Trophoblast cell (in vitro differentiated cells and primary cell): ENCODE data around the gene TPD52L2.

Source experiments
- DNase-seq, 2 donors: peaks; one replicate each; pipeline ENCODE4 v3.0.0-alpha.2; 2016
- H2AFZ ChIP-seq: 2 replicates; pipeline ENCODE4 v1.6.1; 2013; ENCODE audit warnings: low read length, moderate library complexity, mild to moderate bottlenecking; ENCODE audit not compliant: insufficient read depth, poor library complexity
- H2AK5ac ChIP-seq: 2 replicates; pipeline ENCODE4 v1.6.1; 2013; ENCODE audit warnings: mild to moderate bottlenecking, low read length
- H2BK120ac ChIP-seq: 2 replicates; pipeline ENCODE4 v1.6.1; 2013; ENCODE audit warnings: low read length, mild to moderate bottlenecking, moderate library complexity; ENCODE audit not compliant: insufficient read depth, poor library complexity
- H2BK12ac ChIP-seq: 2 replicates; pipeline ENCODE4 v1.6.1; 2013; ENCODE audit warnings: mild to moderate bottlenecking, low read length, moderate library complexity
- H2BK5ac ChIP-seq: 2 replicates; pipeline ENCODE4 v1.6.1; 2013; ENCODE audit warnings: low read length, low read depth, moderate library complexity, mild to moderate bottlenecking; ENCODE audit not compliant: poor library complexity
- H3K14ac ChIP-seq: 2 replicates; pipeline ENCODE4 v1.6.1; 2013; ENCODE audit warnings: mild to moderate bottlenecking, low read length
- H3K18ac ChIP-seq: 2 replicates; pipeline ENCODE4 v1.6.1; 2013; ENCODE audit warnings: mild to moderate bottlenecking, low read length
- H3K23ac ChIP-seq: 2 replicates; pipeline ENCODE4 v1.6.1; 2013; ENCODE audit warnings: low read length
- H3K27ac ChIP-seq: 2 replicates; pipeline ENCODE4 v1.5.1; 2013; ENCODE audit warnings: low read depth, mild to moderate bottlenecking, inconsistent platforms, low read length, moderate library complexity
- H3K27me3 ChIP-seq: 2 replicates; pipeline ENCODE4 v1.6.1; 2013; ENCODE audit warnings: inconsistent platforms, mild to moderate bottlenecking, low read length, moderate library complexity; ENCODE audit not compliant: insufficient read depth
- H3K36me3 ChIP-seq, 2 experiments: 1 replicate in 1 of 2; 2 replicates in 1 of 2; pipeline ENCODE4 v1.6.1; 2013; ENCODE audit warnings: low read length in 2 of 2, mild to moderate bottlenecking in 2 of 2, moderate library complexity in 1 of 2; ENCODE audit not compliant: insufficient read depth in 2 of 2, control insufficient read depth in 1 of 2
- H3K4ac ChIP-seq: 2 replicates; pipeline ENCODE4 v1.6.1; 2013; ENCODE audit warnings: low read depth, mild to moderate bottlenecking, low read length, moderate library complexity
- H3K4me1 ChIP-seq, 2 experiments: 1 replicate in 1 of 2; 2 replicates in 1 of 2; pipeline ENCODE4 v1.6.1; 2013; ENCODE audit warnings: low read length in 2 of 2, mild to moderate bottlenecking in 2 of 2, moderate library complexity in 1 of 2; ENCODE audit not compliant: insufficient read depth in 2 of 2, control insufficient read depth in 1 of 2
- H3K4me2 ChIP-seq: 2 replicates; pipeline ENCODE4 v1.6.1; 2013; ENCODE audit warnings: inconsistent platforms, mild to moderate bottlenecking, low read length, moderate library complexity
- H3K4me3 ChIP-seq: 2 replicates; pipeline ENCODE4 v1.5.1; 2013; ENCODE audit warnings: mild to moderate bottlenecking, low read depth, low read length, inconsistent platforms
- H3K79me1 ChIP-seq: one replicate; pipeline ENCODE4 v1.6.1; 2013; ENCODE audit warnings: low read length
- H3K79me2 ChIP-seq: 2 replicates; pipeline ENCODE4 v1.6.1; 2013; ENCODE audit warnings: low read length, mild to moderate bottlenecking; ENCODE audit not compliant: control insufficient read depth, insufficient read depth, poor library complexity
- H3K9ac ChIP-seq: 2 replicates; pipeline ENCODE4 v1.6.1; 2013; ENCODE audit warnings: mild to moderate bottlenecking, low read length
- H3K9me3 ChIP-seq: 2 replicates; pipeline ENCODE4 v1.6.1; 2013; ENCODE audit warnings: low read depth, mild to moderate bottlenecking, control low read depth, inconsistent platforms, low read length; ENCODE audit not compliant: insufficient read depth
- H4K12ac ChIP-seq: 2 replicates; pipeline ENCODE4 v1.6.1; 2013; ENCODE audit warnings: low read depth, mild to moderate bottlenecking, low read length, moderate library complexity
- H4K8ac ChIP-seq: 2 replicates; pipeline ENCODE4 v1.6.1; 2013; ENCODE audit warnings: low read depth, mild to moderate bottlenecking, low read length, moderate library complexity
- H4K91ac ChIP-seq: one replicate; pipeline ENCODE4 v1.6.1; 2013; ENCODE audit warnings: low read depth, mild to moderate bottlenecking, low read length, moderate library complexity
- WGBS: extraction: QIAGEN DNeasy Blood & Tissue Kit; methylation state at CpG from one replicate; pipeline ENCODE4 v1.1.7; 2013; ENCODE audit warnings: missing lambda C conversion rate; ENCODE audit not compliant: insufficient read length, insufficient coverage; ENCODE audit errors: extremely low coverage; 5-methylcytosine and 5-hydroxymethylcytosine counted together

Gene TPD52L2

DNA sequence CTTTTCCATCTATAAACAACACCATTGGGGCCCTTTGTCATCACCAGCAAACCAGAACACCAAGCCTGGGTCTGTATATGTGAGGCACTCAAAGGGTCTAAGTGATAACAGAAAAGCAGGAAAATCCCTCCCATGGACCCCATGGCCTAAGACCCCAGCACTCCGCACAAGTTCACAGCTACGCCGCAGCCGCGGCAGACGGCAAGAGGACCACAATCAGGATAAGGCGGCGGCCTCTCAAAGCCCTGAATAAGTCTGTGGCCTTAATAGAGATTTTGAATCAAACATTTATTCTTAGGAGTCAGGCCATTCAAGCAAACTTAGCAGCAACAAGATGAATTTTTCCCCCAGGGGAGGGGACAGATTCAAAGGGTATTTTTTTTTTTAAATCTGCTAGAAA is 36.9 kb upstream of the TPD52L2 start:
- Histone ChIP-seq H3K14ac (no peak overlapping the region), H3K79me2 (peaks cover 8% of the 10 kb centered on the region), H3K23ac (no peak overlapping the region), H3K36me3 (no peaks in the 10 kb centered on the region), H3K79me1 (peaks cover 13% of the 10 kb centered on the region), H2AFZ (no peak overlapping the region), H2BK5ac (no peak overlapping the region), H3K18ac (no peak overlapping the region), H3K9ac (no peak overlapping the region), H3K27ac (no peak overlapping the region), H4K12ac (no peak overlapping the region), H4K8ac (no peak overlapping the region), H3K4me1 (peaks cover 17 to 24% of the 10 kb centered on the region in 2 experiments), H2BK120ac (no peak overlapping the region), H2AK5ac (no peak overlapping the region), H3K4me3 (no peak overlapping the region), H4K91ac (no peak overlapping the region), H3K4me2 (no peak overlapping the region), H3K27me3 (peaks cover 5% of the 10 kb centered on the region), H3K4ac (peak overlapping the region; percentile 47), H3K9me3 (no peaks in the 10 kb centered on the region), H2BK12ac (no peak overlapping the region)
- no CpG with 5 or more reads among the region's 8 CpGs for WGBS
- no peak for DNase-seq

DNA sequence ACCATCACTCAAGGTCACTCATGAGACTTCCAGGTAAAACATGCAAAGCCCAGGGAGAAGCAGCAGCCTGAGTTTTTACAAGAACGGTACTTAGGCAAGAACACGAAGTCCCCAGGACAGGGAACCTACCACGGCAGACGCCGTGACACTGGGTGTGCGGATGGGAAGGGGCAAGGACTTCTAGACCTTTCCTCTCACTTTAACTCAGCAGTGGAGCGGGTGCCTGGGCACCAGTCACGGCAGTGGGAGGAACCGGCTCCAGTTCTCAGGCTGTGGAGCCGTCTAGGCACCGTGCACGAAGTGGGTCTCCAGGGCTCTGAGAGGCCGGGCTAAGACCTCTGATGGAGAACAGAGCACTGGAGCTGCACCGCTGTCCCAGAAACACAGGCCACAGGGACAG is 36.5 kb upstream of the TPD52L2 start:
- no peak overlapping the region for H3K4ac ChIP-seq
- H3K79me1 ChIP-seq: peaks cover 13% of the 10 kb centered on the region
- no peak for DNase-seq
- H3K27ac ChIP-seq: no peak overlapping the region
- no peak overlapping the region for H4K12ac ChIP-seq
- H2AK5ac ChIP-seq: no peak overlapping the region
- H2BK120ac ChIP-seq: no peak overlapping the region
- H4K91ac ChIP-seq: no peak overlapping the region
- no peak overlapping the region for H2AFZ ChIP-seq
- peaks cover 5% of the 10 kb centered on the region for H3K27me3 ChIP-seq
- H3K9me3 ChIP-seq: no peaks in the 10 kb centered on the region
- H4K8ac ChIP-seq: no peak overlapping the region
- H3K36me3 ChIP-seq: no peaks in the 10 kb centered on the region
- H3K79me2 ChIP-seq: peaks cover 8% of the 10 kb centered on the region
- WGBS: no CpG with 5 or more reads among the region's 14 CpGs
- no peak overlapping the region for H3K23ac ChIP-seq
- H3K9ac ChIP-seq: no peak overlapping the region
- H2BK12ac ChIP-seq: no peak overlapping the region
- no peak overlapping the region for H2BK5ac ChIP-seq
- H3K4me1 ChIP-seq: peaks cover 17 to 24% of the 10 kb centered on the region in 2 experiments
- no peak overlapping the region for H3K18ac ChIP-seq
- no peak overlapping the region for H3K4me2 ChIP-seq
- H3K14ac ChIP-seq: no peak overlapping the region
- no peak overlapping the region for H3K4me3 ChIP-seq

DNA sequence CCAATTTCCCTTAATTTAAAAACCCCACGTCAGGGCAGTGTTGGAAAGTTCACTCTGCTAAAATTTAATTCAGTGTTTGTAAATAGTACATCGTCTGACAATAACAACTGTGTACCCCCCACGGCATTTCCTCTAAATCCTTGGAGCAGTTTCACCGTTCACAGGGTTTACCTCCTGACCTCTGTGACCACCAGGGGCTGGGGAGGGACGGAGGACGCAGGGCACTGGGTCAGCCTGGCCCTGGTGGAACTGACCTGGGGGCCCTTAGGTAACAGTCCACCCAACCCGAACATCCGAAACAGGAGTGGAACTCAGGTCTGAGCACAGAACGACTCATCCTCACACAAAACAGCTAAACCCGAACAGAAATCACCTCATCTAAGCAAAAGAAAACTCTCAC is 36.1 kb upstream of the TPD52L2 start:
- no CpG with 5 or more reads among the region's 10 CpGs for WGBS
- Histone ChIP-seq H2AFZ (no peak overlapping the region), H4K12ac (no peak overlapping the region)

GRCh38 chr20:63829603-63829944 is 35.5 kb upstream of the TPD52L2 start:
- H3K9ac ChIP-seq: no peak overlapping the region
- no peak overlapping the region for H3K14ac ChIP-seq
- H3K23ac ChIP-seq: no peak overlapping the region
- H3K36me3 ChIP-seq: no peaks in the 10 kb centered on the region
- H2AFZ ChIP-seq: no peak overlapping the region
- no peak overlapping the region for H4K8ac ChIP-seq
- peaks cover 8% of the 10 kb centered on the region for H3K79me2 ChIP-seq
- H2BK120ac ChIP-seq: no peak overlapping the region
- no peak overlapping the region for H3K27ac ChIP-seq
- H4K12ac ChIP-seq: no peak overlapping the region
- no peak for DNase-seq
- H3K4me1 ChIP-seq: peaks cover 21 to 27% of the 10 kb centered on the region in 2 experiments
- H3K4me2 ChIP-seq: peak overlapping the region; percentile 75
- H2BK12ac ChIP-seq: no peak overlapping the region
- peaks cover 5% of the 10 kb centered on the region for H3K27me3 ChIP-seq
- no peaks in the 10 kb centered on the region for H3K9me3 ChIP-seq
- H3K4me3 ChIP-seq: no peak overlapping the region
- no peak overlapping the region for H4K91ac ChIP-seq
- no peak overlapping the region for H3K18ac ChIP-seq
- WGBS: no CpG with 5 or more reads among the region's 10 CpGs
- no peak overlapping the region for H3K4ac ChIP-seq
- no peak overlapping the region for H2AK5ac ChIP-seq
- no peak overlapping the region for H2BK5ac ChIP-seq
- H3K79me1 ChIP-seq: peaks cover 16% of the 10 kb centered on the region

More for the DNA sequence above, 36.1 kb upstream of the TPD52L2 start:
- no peak overlapping the region for H3K23ac ChIP-seq
- H3K4ac ChIP-seq: no peak overlapping the region
- no peak overlapping the region for H4K8ac ChIP-seq
- no peak overlapping the region for H2BK12ac ChIP-seq
- H2BK5ac ChIP-seq: no peak overlapping the region
- no peak for DNase-seq
- no peak overlapping the region for H3K14ac ChIP-seq
- no peak overlapping the region for H2BK120ac ChIP-seq
- no peak overlapping the region for H3K18ac ChIP-seq
- H3K27ac ChIP-seq: no peak overlapping the region
- H3K79me2 ChIP-seq: peaks cover 8% of the 10 kb centered on the region
- H2AK5ac ChIP-seq: no peak overlapping the region
- no peak overlapping the region for H3K4me3 ChIP-seq
- H3K27me3 ChIP-seq: peaks cover 5% of the 10 kb centered on the region
- peaks cover 13% of the 10 kb centered on the region for H3K79me1 ChIP-seq
- no peak overlapping the region for H3K9ac ChIP-seq
- no peaks in the 10 kb centered on the region for H3K36me3 ChIP-seq
- H3K4me2 ChIP-seq: peak overlapping the region; percentile 75
- H3K9me3 ChIP-seq: no peaks in the 10 kb centered on the region
- H4K91ac ChIP-seq: no peak overlapping the region
- H3K4me1 ChIP-seq: peaks cover 17 to 24% of the 10 kb centered on the region in 2 experiments
